ENCODE results near the gene COG5.
"Not testable (repeated sequence)": the region's sequence is repeated elsewhere in the genome, so short reads cannot be mapped to it uniquely, and the experiment has no call there.

Gene COG5

DNA sequence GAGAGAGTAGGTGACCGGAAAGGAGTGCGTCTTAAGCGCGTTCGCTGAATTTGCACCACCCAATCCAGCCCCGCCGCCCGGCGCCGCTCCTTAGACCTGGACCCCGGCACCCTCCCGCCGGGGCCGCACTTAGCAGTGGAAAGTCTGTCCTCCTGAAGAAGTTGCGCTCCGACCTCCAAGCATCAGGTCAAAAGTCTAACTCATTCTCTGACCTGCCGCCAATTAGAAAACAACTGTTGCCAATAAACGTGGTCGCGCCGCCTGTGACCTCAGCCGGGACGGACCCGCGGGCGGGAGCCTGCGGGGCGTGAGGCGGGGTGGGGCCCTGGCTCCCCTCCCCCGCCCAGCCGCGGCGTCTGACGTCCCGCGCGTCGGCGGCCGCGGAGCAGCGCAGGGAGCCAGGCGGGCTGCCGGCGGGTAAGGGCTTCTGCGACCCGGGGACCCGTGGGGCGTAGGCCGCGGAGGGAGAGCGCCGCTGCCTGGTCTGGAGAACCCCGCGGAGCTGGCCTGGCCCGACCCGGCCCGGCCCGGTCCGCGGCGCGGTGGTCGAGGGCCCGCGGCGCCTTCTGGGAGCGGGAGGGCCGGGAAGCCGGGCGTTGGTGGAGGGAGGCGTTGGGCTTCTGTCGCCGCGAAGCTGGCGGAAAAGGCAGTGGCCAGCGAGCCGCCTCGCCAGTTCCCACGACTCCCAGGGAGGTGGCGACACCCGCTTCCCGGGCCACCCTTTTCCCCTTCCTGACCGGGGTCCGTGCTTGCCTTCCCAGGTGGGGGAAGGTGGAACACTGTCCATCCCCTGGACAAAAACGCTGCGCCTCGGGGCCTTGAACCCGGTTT lies 16.4 kb upstream of the COG5 start, which contains the start of gene BCAP29:
Gene BCAP29, plus strand, starts transcription at position 362 of the 831 bp plus-strand sequence. CDS start 527 bp downstream, outside the sequence.
- DNase-seq, result peak; percentile 85

DNA sequence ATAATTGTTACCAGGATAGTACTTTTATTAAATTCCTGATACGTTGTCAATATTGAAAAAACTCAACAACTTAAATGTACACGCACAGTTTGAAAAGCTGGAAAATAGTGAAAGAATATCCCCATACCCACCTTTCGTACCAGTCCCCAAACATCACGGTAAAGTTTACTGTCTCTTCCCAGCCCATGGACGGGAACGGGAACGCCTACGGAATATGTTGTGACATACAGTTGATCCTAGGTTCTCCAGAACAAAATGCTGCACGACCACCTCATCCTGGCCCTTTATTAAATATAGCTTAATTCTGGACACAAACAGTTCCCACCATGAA lies 15.8 kb upstream of the COG5 start:
- DNase-seq, result no peak

DNA sequence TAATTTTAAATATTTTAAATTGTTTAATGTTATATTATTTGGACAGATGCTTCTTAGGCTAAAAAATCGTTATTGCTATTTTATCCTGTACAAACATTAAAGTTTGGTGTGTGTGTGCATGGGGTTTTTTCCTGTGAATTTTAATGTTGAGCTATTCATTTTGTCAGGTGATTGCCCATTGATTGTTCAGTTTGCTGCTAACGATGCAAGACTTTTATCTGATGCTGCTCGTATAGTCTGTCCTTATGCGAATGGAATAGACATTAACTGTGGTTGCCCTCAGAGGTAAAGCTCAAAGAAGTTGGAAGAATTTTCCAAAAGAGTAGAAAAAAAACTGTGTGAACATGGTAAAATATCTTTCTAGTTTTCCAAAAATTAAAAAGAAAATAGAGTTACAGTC lies 9.8 kb upstream of the COG5 start:
- no peak for DNase-seq

DNA sequence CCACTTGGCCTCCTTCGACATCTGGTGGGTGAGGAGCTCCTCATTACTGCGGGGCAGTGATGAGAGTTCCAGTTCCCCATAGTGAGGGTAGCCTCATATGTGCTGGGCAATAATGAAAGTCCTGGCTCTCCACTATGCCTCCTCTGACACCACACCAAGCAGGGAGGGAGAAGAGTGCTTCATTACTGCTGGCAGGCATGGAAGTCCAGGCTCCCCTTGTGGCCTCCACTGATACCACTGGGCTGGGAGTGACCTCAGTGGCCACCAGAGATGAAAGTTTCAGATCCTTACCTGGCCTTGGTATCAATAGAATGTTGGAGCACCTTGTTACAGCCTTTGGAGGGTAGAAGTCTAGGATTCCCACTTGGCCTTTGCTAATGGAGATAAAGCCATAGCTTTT lies 6.6 kb upstream of the COG5 start:
- no peak for DNase-seq

DNA sequence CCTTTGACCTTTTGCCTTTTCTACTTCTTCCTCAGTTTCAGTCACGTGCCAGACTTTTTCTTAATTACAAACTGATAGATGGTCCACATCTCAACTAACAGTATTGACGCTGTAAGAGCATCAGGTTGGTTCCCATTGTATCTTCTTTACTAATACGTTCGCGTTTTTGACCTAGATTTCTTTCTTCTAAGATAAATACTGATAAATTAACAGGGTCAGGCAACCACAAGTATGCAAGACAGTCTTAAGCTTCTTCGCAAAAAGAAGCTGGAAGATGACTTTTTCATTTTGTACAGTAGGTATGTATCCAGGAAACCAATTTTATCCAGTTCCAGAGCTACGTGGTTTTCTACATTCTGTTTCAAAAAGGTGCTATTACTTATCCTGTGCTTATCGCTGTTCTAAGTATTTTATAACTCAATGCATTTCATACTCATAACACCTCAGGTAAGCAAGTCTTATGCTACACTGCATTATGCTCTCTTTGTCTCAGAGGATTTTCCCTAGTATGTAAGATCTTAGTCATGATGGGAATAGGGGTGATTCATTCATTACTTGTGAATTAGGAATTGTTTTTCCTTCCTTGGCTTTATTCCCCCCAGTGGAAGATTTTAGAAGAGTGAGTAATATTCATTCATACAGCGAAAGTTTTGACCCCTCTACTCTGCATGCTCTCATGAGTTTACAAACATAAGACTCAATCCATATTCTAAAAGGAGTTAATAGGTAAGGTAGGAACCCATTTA lies 1.0 kb upstream of the COG5 start:
- no peak for DNase-seq

DNA sequence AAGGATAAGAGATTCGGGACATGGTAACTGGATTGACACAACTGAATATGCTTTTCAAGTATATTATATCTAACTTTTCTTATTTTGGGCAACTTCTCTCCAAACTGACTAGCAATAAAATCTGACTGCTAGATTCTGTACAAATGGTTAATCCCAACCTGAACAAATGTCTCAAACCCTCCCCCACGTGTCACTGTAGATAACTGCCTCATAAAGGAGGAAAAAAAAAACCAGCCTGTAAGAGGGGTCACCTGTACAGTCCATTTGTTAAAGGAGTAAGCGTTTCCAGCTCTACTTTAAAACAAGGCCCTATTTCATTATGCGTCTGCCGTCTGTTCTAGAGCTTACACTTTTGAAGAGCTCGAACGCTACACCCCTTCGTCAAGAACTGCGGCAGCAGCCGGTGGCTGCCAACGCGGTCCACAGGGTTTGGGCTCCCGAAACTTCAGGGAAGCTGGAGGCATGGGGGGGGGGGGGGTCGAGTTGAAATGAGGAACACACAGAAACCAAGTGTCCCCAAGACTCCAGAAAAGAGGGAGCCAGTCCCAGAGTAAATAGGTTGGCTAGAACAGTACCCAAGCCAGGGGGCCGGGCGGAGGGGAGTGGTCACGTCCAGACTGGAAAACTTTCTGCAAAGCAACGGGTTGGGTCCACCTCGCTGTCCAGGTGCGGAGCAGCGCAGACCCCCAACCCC lies 492 bp downstream of the COG5 start:
- DNase-seq, result no peak

DNA sequence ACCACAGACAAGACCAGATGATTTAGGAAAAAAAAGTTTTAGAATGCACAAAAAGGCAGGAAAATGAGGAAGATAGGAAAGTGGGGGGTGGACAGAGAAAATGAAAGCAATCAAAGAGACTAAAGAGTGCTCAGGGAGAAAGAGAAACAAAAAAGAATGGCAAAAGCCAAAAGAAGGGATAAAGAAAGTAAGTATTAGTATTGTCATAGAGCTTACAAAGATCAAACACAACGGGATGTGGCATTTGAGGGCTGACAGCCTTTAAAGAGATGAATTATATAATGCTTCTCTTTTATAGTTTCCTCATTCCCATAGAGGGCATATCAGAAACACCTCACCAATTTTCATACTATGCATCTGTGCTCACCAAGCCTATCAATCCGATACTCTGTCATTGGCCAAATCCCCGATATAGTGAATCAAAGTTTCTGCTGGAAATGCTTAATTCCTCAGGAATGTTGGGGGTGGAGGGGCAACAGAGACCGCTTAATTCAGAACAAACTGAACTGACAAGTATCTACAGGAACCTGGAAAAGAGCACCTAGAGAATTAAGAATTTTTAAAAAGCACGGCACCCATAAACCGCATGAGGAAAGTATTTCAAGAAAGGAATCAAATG lies 2.7 kb downstream of the COG5 start:
- DNase-seq, result no peak

DNA sequence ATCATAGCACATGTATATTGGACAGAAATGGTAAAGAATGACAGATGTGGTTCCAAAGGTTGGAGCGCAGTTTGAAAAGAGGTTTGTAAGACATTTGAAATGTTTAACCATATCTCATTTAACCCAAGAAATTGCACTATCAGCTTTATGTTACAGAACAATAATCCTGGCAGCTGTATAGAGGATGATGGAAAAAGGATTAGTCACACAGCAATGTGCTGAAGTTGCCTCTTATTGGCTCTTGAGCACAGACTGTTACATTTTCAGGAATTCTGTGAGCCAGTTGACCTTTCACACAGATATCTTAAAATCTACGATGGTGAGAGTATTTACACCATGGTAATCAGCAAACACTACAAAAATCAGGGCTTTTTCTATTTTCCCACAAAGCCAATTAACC lies 3.9 kb downstream of the COG5 start:
- no peak for DNase-seq

DNA sequence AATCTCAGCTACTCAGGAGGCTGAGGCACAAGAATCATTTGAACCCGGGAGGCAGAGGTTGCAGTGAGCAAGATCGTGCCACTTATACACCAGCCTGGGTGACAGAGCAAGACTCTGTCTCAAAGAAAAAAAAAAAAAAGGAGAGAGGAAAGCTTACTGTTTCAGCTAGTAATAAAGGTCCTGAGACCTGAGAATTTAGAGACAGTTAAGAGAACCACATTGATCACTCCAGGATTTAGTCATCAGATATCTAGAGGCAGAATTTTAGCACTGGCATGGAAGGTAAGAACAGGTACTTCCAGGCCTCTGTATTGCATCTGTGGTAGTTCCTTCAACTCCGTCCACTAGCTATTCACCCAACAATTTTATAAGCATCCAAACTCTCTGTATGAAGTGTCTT lies 7.8 kb downstream of the COG5 start:
- DNase-seq, result no peak

DNA sequence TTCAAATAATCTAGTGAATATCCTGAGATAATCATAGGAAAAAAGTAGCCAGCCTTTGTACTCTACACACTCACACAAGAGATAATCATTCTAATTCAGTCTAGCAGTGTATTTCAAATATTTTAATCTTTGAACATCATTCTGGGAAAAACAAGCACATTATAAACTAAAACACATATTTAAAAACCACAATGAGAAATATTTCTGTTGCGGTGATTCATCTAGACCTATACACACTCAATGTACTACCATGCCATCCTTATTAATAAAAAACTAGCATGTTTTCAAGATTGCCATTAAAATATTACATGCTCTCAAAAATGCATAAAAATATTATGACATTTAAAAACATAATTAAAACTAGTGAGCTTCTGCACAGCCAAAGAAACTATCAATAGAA lies 11.8 kb downstream of the COG5 start:
- no peak for DNase-seq

DNA sequence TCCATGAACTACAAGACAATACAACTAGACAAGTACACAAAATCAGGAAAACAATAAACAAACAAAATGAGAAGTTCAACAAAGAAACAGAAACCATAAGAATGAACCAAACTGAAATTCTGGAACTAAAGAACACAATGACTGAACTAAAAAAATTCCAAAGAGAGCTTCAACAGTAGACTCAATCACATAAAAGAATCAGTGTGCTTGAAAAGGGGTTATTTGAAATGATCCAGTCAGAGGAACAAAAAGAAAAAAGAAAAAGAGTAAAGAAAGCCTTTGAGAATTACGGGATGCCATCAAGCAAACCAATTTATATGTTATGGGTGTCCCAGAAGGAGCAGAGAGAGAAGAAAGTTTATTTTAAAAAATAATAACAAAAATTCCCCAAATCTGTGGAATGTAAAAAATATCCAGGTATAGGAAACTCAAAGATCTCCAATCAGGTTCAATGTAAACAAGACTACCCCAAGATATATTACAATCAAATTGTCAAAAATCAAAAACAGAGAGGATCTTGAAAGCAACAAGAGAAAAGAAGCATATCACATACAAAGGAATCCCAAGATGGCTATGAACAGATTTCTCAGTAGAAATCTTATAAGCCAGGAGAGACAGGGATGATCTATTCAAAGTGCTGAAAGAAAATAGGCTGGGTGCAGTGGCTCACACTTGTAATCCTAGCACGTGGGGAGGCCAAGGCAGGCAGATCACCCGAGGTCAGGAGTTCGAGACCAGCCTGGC lies 18.7 kb downstream of the COG5 start:
- DNase-seq, result no peak

DNA sequence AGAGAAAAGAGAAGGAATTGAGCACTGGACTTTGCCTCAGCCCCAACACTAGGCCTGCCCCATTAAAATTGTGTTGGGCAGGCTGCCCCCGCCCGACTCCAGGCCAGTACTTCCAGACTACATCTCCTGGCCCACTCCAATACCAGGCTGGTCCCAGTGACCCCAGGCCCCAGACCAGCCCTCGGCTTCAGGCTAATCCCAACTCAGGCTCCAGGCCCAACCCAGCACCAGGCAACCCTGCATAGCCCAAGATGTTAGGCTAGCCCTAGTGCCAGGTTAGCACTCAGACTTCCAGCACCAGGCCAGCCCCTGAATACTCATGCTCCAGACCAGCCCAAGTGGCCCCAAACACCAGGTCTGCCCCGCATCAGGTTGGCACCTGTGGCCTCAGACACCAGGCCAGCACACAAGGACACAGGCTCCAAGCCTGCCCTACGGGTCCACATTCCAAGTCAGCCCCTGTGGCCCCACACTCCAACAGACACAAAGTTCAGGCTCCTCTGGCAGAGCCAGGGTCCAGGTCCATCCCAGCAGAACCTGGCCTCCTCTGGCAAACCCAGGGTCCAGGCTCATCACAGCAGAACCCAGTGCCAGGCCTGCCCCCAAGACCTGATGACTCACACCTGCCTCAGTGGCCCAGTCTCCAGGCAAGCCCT lies 20.3 kb downstream of the COG5 start:
- no peak for DNase-seq

DNA sequence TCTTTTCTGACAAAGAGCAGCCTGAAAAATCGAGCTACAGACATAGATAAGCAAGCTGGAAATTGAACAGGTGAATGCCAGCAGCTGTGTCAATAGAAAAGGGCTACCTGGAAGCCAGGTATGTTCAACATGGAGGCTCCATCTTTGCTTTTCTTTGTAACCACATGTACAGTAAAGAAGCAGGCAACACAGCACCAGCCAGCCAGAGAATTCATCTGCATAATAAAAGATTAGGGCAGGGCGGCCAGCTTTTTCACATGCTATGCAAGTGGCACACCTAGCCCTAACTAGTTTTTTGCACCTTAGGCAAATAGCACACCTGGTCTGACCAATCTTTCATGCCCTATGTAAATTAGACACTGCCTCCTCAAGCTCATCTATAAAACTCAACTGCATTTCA lies 25.7 kb downstream of the COG5 start:
- DNase-seq, result no peak

DNA sequence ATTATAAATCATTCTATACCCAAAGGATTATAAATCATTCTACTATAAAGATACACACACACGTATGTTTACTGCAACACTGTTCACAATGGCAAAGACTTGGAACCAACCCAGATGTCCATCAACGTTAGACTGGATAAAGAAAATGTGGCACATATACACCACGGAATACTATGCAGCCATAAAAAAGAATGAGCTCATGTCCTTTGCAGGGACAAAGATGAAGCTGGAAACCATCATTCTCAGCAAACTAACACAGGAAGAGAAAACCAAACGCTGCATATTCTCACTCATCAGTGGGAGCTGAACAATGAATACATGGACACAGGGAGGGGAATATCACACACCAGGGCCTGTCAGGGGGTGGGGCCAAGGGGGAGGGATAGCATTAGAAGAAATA lies 26.5 kb downstream of the COG5 start:
- not testable (repeated sequence) for DNase-seq

DNA sequence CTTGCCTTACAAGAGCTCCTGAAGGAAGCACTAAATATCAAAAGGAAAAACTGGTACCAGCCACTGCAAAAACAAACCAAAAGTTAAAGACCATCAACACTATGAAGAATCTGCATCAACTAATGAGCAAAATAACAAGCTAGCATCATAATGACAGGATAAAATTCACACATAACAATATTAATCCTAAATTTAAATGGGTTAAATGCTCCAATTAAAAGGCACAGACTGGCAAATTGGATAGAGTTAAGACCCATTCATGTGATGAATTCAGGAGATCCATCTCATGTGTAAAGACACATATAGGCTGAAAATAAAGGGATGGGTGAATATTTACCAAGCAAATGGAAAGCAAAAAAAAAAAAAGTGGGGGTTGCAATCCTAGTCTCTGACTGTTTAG lies 29.6 kb downstream of the COG5 start:
- no peak for DNase-seq

DNA sequence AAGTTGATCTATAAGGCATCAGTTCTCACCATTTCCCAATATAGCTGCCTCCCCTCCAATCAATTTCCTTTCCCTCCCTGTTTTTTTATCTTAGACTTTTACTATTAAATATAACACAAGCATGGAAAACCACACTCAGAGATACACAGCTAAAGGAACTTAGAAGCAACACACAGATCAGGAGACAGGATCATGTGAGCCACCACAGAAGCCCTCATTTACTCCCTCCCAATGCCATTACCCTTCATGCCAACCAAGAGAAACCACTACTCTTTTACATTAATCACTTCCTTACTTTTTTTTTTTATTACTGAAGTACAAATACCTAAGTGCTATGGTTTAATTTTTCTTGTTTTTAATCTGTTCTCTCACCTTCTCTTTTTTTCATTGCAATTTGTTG lies 33.0 kb downstream of the COG5 start:
- DNase-seq, result no peak

DNA sequence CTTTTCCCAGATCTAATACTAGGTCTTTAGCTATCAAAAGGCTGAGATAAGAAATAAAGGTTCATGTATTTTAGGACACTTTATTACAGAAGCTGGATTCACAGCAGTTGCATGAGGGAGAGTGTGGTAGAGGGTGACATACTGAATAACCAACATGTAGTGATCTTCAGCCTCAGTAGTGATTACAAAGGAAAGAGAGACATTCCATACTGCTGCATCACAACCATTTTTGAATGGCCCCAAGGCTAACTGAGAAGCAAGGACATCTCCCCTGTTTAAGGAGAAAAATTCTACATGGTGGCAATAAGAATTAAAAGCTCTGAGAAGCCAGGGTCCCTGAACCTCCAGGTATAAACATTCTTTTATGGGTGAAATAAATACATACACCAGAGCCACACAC lies 35.3 kb downstream of the COG5 start:
- DNase-seq, result no peak

DNA sequence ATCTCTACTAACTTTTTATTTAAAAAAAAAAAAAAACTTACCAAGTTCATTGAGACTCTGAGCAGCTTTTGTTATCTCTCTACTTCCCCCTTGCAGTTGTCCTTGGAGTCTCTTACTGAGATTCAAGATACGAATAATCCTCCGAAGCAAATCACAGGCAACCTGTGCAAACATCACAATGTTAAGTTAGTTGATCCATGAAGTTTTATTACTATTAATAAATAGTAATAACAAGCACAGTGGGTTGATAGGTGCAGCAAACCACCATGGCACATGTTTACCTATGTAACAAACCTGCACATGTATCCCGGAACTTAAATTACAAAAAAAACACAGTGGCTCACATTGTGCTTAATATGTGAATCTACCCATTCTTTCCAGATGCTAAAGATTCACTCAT lies 36.5 kb downstream of the COG5 start:
- no peak for DNase-seq

DNA sequence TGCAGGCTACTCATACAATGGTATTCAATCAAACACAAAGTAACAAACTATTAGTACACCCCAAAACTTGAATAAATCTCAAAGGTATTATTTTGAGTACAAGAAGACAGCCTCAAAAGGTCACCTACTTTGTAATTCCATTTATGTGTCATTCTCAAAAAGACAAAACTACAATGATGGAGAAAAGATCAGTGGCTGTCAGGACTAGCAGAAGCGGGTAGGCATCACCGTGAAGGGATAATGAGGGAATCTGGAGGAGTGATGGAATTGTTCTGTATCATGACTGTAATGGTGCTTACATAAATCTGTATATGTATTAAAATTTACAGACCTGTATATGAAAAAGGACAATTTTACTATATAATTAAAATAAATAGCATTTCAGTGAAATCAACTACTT lies 37.0 kb downstream of the COG5 start:
- DNase-seq, result no peak

DNA sequence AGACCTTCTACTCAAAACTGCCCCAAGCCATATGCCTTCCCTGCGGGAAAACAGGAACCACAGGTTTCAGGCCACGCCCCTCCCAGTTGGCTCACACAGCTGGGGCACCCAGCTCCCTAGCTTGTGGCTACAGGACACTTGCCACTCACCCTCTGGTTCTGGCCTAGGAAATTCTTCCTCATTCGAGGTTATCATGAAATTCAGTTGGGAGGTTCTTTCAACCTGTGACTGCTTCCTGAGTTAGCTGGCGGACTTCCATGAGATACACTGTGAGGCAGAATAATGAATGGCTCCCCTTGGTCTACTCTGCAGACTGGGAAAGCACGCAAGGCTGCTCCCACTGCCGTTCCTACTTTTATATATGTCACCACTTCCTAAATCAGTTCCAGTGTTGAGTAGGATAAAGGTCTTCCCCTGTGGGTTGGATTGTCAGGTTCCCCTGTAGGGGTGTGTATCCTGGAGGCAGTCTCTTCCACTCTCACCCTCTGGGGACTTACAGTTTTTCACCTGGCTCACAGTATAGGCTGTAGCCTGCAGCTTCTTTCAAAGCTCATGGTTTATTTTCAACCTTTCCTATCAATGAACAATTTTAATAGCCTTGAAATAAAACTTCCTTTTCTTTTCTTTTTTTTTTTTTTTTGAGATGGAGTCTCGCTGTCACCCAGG lies 56.9 kb downstream of the COG5 start:
- no peak for DNase-seq

DNA sequence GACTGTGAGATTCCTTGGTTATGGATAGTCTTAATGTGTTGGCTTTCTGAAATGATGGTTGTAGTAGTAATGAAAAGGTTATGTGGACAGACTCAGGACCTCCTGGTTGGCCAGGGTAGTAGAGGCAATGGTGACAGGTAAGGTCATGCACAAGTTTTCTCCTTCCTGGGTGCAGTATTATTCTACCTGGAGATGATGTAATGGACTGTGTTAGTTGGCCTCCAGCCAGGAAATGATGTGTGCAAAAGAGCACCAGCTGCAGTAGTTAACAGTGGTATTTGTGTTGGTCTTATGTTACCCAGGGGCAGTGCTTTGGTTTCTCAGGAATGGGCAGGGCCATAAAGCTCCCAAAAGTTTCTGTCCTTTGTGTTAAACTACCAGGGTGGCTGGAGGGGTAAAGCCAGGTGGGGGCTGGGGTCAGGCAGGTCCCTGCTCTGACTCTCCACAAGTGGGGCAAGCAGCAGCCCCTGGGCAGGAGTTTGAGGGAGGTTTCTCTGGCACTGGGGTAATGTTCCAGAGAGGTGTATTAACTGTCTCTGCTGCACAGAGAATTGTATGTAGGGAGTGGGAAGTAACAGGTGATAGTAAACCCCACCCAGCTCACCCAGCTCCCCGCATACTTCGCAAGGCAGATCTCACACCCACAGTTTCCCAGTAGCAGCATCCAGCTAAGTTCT lies 57.6 kb downstream of the COG5 start:
- peak; percentile 17 for DNase-seq
